ENCODE data around the gene RGS6. TPM values are rescaled to one million over a fixed set of nuclear protein-coding genes. Genes with fewer than 3 reads are reported as not detected.
A peak's percentile ranks its signal among the peaks of the same experiment; 100 is the strongest.

RGS6 gene
- total and polyA plus RNA-seq, 5 donors from 2014 or later = 0.13 to 1.5 (median 0.69) TPM

GRCh38 chr14:72045885-72046284 is 113.7 kb downstream of the RGS6 start:
- Histone ChIP-seq H3K4me3 (ENCODE audit: low read depth, low read length) (no peak overlapping the region), H3K27me3 (ENCODE audit: control insufficient read depth, insufficient read depth, low read length) (peaks cover 9% of the 10 kb centered on the region), H3K36me3 (ENCODE audit: control insufficient read depth, insufficient read depth, low read length) (no peaks in the 10 kb centered on the region), H3K9me3 (ENCODE audit: control insufficient read depth in 2 of 2, low read length in 2 of 2) (peaks cover 6 to 7% of the 10 kb centered on the region in 2 experiments), H3K4me1 (ENCODE audit: control insufficient read depth, insufficient read depth, low read length, poor library complexity, severe bottlenecking) (peaks cover 3% of the 10 kb centered on the region), H3K27ac (ENCODE audit: insufficient read depth, low read length, poor library complexity, severe bottlenecking) (no peak overlapping the region)
- ATAC-seq (ENCODE audit: low read depth in 2 of 2) = no peak
- no peak for DNase-seq
- H3K27ac Mint-ChIP-seq = no peak overlapping the region
- H3K27me3 Mint-ChIP-seq = peaks cover 16% of the 10 kb centered on the region
- H3K4me1 Mint-ChIP-seq = peaks cover 0 to 7% (median 2%) of the 10 kb centered on the region in 4 donors
- H3K36me3 Mint-ChIP-seq = no peaks in the 10 kb centered on the region
- no peak overlapping the region for H3K4me3 Mint-ChIP-seq
- H3K9me3 Mint-ChIP-seq = peaks cover 0 to 10% (median 4%) of the 10 kb centered on the region in 7 donors

DNA sequence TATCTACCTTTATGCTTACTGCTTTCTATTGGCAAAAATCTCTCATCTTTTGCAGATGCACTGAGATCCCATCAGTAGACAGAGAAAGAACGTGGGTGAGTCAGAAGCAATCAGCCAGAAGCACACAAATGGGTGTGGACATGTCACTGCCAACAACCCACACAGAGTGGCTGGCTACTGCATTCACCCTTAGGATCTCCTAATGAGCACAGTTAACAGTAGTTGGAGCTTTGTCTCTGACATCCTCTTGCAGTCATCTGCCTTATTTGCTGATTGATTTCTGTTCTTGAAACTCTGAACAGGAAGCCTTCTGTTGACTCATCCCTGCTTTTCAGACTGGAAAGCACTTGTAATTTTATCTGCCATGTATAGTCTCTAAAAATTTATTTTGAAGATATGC is 117.2 kb downstream of the RGS6 start:
- Mint-ChIP-seq H3K4me1 (peaks cover 0 to 7% (median 5%) of the 10 kb centered on the region in 4 donors), H3K27me3 (peaks cover 2% of the 10 kb centered on the region)
- ATAC-seq (ENCODE audit: low read depth in 2 of 2) = no peak

DNA sequence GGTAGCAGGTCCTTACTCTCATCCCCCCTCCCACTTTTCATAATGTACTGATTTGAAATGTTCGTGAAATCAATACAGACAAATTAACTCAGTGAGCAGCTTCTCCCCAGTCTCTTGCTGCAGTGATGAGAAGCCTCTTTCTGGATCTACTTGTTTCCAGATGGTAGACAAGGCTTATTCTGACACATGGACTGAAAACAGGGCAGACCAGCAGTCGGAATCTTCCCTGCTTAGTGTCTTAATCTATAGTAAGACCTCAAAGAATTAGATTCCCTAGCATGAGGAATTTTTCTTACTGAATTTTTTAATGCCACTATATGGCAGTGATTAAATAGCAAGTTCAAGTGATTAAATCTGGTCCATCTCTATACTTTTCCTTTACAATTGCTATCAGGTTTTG is 120.1 kb downstream of the RGS6 start:
- H3K27ac Mint-ChIP-seq = no peak overlapping the region
- peaks cover 3% of the 10 kb centered on the region for H3K4me1 ChIP-seq (ENCODE audit: control insufficient read depth, insufficient read depth, low read length, poor library complexity, severe bottlenecking)

More for the DNA sequence above, 117.2 kb downstream of the RGS6 start:
- peak in 1 of 3 donors; percentile 30 for DNase-seq
- H3K36me3 Mint-ChIP-seq = no peaks in the 10 kb centered on the region
- H3K4me3 Mint-ChIP-seq = no peak overlapping the region
- H3K4me1 ChIP-seq (ENCODE audit: control insufficient read depth, insufficient read depth, low read length, poor library complexity, severe bottlenecking) = peaks cover 3% of the 10 kb centered on the region
- H3K27ac ChIP-seq (ENCODE audit: insufficient read depth, low read length, poor library complexity, severe bottlenecking) = no peak overlapping the region
- no peaks in the 10 kb centered on the region for H3K9me3 ChIP-seq (ENCODE audit: control insufficient read depth in 2 of 2, low read length in 2 of 2)
- H3K36me3 ChIP-seq (ENCODE audit: control insufficient read depth, insufficient read depth, low read length) = no peaks in the 10 kb centered on the region
- peaks cover 0 to 3% (median 0%) of the 10 kb centered on the region in 7 donors for H3K9me3 Mint-ChIP-seq
- H3K4me3 ChIP-seq (ENCODE audit: low read depth, low read length) = no peak overlapping the region
- no peaks in the 10 kb centered on the region for H3K27me3 ChIP-seq (ENCODE audit: control insufficient read depth, insufficient read depth, low read length)
- peak overlapping the region in 1 of 3 donors; percentile 68 for H3K27ac Mint-ChIP-seq

DNA sequence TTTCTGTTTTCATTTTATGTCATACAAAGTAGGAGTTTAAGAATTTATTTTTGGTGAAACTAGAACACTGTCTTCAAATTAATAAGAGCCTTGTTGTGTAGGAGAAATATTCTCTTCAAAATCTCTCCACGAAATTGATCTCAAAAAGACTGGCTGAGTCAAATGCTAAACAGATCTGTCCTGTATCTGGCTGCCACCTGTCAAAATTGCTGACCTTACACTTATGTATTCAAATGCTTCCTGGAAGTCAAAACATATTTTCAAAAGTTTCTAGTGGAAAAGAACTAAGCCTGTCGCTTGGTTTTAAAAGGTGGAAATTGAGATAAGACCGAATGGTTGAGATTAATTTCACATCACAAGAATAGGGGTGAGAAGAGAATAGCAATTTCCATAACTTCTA is 121.4 kb downstream of the RGS6 start:
- Mint-ChIP-seq H3K27ac (no peak overlapping the region), H3K9me3 (no peaks in the 10 kb centered on the region), H3K36me3 (no peaks in the 10 kb centered on the region), H3K4me3 (no peak overlapping the region), H3K4me1 (peaks cover 0 to 12% (median 11%) of the 10 kb centered on the region in 4 donors), H3K27me3 (no peaks in the 10 kb centered on the region)
- ATAC-seq (ENCODE audit: low read depth in 2 of 2) (no peak), DNase-seq (no peak)
- H3K4me3 ChIP-seq (ENCODE audit: low read depth, low read length) = no peak overlapping the region
- no peaks in the 10 kb centered on the region for H3K36me3 ChIP-seq (ENCODE audit: control insufficient read depth, insufficient read depth, low read length)
- H3K9me3 ChIP-seq (ENCODE audit: control insufficient read depth in 2 of 2, low read length in 2 of 2) = no peaks in the 10 kb centered on the region
- H3K27ac ChIP-seq (ENCODE audit: insufficient read depth, low read length, poor library complexity, severe bottlenecking) = no peak overlapping the region
- H3K27me3 ChIP-seq (ENCODE audit: control insufficient read depth, insufficient read depth, low read length) = no peaks in the 10 kb centered on the region
- H3K4me1 ChIP-seq (ENCODE audit: control insufficient read depth, insufficient read depth, low read length, poor library complexity, severe bottlenecking) = peaks cover 3% of the 10 kb centered on the region

More for the DNA sequence above, 120.1 kb downstream of the RGS6 start:
- Histone ChIP-seq H3K36me3 (ENCODE audit: control insufficient read depth, insufficient read depth, low read length) (no peaks in the 10 kb centered on the region), H3K9me3 (ENCODE audit: control insufficient read depth in 2 of 2, low read length in 2 of 2) (no peaks in the 10 kb centered on the region), H3K27me3 (ENCODE audit: control insufficient read depth, insufficient read depth, low read length) (no peaks in the 10 kb centered on the region), H3K27ac (ENCODE audit: insufficient read depth, low read length, poor library complexity, severe bottlenecking) (no peak overlapping the region), H3K4me3 (ENCODE audit: low read depth, low read length) (no peak overlapping the region)
- Mint-ChIP-seq H3K4me3 (no peak overlapping the region), H3K9me3 (no peaks in the 10 kb centered on the region), H3K27me3 (no peaks in the 10 kb centered on the region), H3K36me3 (no peaks in the 10 kb centered on the region), H3K4me1 (peaks cover 0 to 12% (median 11%) of the 10 kb centered on the region in 4 donors)
- ATAC-seq (ENCODE audit: low read depth in 2 of 2) = no peak
- no peak for DNase-seq

GRCh38 chr14:72054911-72055310 is 122.7 kb downstream of the RGS6 start:
- peak overlapping the region in 1 of 4 donors; percentile 17 for H3K4me3 Mint-ChIP-seq
- H3K9me3 Mint-ChIP-seq = no peaks in the 10 kb centered on the region
- Histone ChIP-seq H3K4me1 (ENCODE audit: control insufficient read depth, insufficient read depth, low read length, poor library complexity, severe bottlenecking) (no peaks in the 10 kb centered on the region), H3K27me3 (ENCODE audit: control insufficient read depth, insufficient read depth, low read length) (no peaks in the 10 kb centered on the region), H3K36me3 (ENCODE audit: control insufficient read depth, insufficient read depth, low read length) (no peaks in the 10 kb centered on the region), H3K9me3 (ENCODE audit: control insufficient read depth in 2 of 2, low read length in 2 of 2) (no peaks in the 10 kb centered on the region), H3K27ac (ENCODE audit: insufficient read depth, low read length, poor library complexity, severe bottlenecking) (no peak overlapping the region), H3K4me3 (ENCODE audit: low read depth, low read length) (no peak overlapping the region)
- H3K27me3 Mint-ChIP-seq = no peaks in the 10 kb centered on the region
- H3K27ac Mint-ChIP-seq = peak overlapping the region in 2 of 3 donors; percentile 39 to 85
- H3K4me1 Mint-ChIP-seq = peaks cover 0 to 12% (median 5%) of the 10 kb centered on the region in 4 donors
- H3K36me3 Mint-ChIP-seq = no peaks in the 10 kb centered on the region
- ATAC-seq (ENCODE audit: low read depth in 2 of 2) = no peak
- DNase-seq = peak in 1 of 3 donors; percentile 8

GRCh38 chr14:72057701-72058285 is 125.6 kb downstream of the RGS6 start:
- no peaks in the 10 kb centered on the region for H3K27me3 ChIP-seq (ENCODE audit: control insufficient read depth, insufficient read depth, low read length)
- H3K36me3 ChIP-seq (ENCODE audit: control insufficient read depth, insufficient read depth, low read length) = no peaks in the 10 kb centered on the region
- DNase-seq = no peak
- no peak overlapping the region for H3K4me3 Mint-ChIP-seq
- peaks cover 0 to 3% (median 0%) of the 10 kb centered on the region in 7 donors for H3K9me3 Mint-ChIP-seq
- no peak overlapping the region for H3K27ac ChIP-seq (ENCODE audit: insufficient read depth, low read length, poor library complexity, severe bottlenecking)
- peaks cover 0 to 13% (median 5%) of the 10 kb centered on the region in 4 donors for H3K4me1 Mint-ChIP-seq
- no peak overlapping the region for H3K27ac Mint-ChIP-seq
- H3K4me1 ChIP-seq (ENCODE audit: control insufficient read depth, insufficient read depth, low read length, poor library complexity, severe bottlenecking) = no peaks in the 10 kb centered on the region
- peaks cover 6% of the 10 kb centered on the region for H3K27me3 Mint-ChIP-seq
- no peak overlapping the region for H3K4me3 ChIP-seq (ENCODE audit: low read depth, low read length)
- H3K9me3 ChIP-seq (ENCODE audit: control insufficient read depth in 2 of 2, low read length in 2 of 2) = no peaks in the 10 kb centered on the region
- no peak for ATAC-seq (ENCODE audit: low read depth in 2 of 2)
- no peaks in the 10 kb centered on the region for H3K36me3 Mint-ChIP-seq

GRCh38 chr14:72060460-72060859 is 128.2 kb downstream of the RGS6 start:
- Histone ChIP-seq H3K4me3 (ENCODE audit: low read depth, low read length) (no peak overlapping the region), H3K27ac (ENCODE audit: insufficient read depth, low read length, poor library complexity, severe bottlenecking) (no peak overlapping the region), H3K27me3 (ENCODE audit: control insufficient read depth, insufficient read depth, low read length) (no peaks in the 10 kb centered on the region), H3K9me3 (ENCODE audit: control insufficient read depth in 2 of 2, low read length in 2 of 2) (no peaks in the 10 kb centered on the region), H3K4me1 (ENCODE audit: control insufficient read depth, insufficient read depth, low read length, poor library complexity, severe bottlenecking) (no peaks in the 10 kb centered on the region), H3K36me3 (ENCODE audit: control insufficient read depth, insufficient read depth, low read length) (no peaks in the 10 kb centered on the region)
- Mint-ChIP-seq H3K4me3 (no peak overlapping the region), H3K36me3 (no peaks in the 10 kb centered on the region), H3K9me3 (peaks cover 0 to 3% (median 0%) of the 10 kb centered on the region in 7 donors), H3K27ac (no peak overlapping the region), H3K27me3 (peaks cover 6% of the 10 kb centered on the region), H3K4me1 (peaks cover 0 to 14% (median 4%) of the 10 kb centered on the region in 4 donors)
- no peak for DNase-seq
- ATAC-seq (ENCODE audit: low read depth in 2 of 2) = no peak

DNA sequence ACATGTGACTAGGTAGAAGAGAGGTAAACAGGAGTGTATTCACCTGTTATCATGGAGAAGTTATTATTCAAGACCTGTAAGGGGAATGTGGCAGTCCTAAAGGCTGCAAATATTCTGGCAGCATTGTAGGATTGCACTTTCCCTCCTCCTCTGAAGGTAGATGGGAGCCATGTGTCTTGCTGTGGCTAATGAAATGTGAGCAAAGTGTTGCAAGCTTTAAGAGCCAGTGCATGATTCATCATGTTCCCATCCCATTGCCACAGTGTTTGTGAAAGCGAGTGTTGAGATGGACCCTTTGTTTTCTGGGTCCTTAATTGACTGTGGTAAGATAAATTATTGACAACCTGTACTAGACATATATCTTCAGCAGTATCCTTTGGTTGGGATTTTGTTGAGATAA is 128.7 kb downstream of the RGS6 start:
- Mint-ChIP-seq H3K27me3 (peaks cover 6% of the 10 kb centered on the region), H3K4me1 (peaks cover 0 to 14% (median 4%) of the 10 kb centered on the region in 4 donors), H3K4me3 (no peak overlapping the region), H3K36me3 (no peaks in the 10 kb centered on the region), H3K9me3 (peaks cover 0 to 3% (median 0%) of the 10 kb centered on the region in 7 donors), H3K27ac (no peak overlapping the region)
- H3K4me3 ChIP-seq (ENCODE audit: low read depth, low read length) = no peak overlapping the region
- H3K27ac ChIP-seq (ENCODE audit: insufficient read depth, low read length, poor library complexity, severe bottlenecking) = no peak overlapping the region
- DNase-seq (no peak), ATAC-seq (ENCODE audit: low read depth in 2 of 2) (no peak)
- no peaks in the 10 kb centered on the region for H3K4me1 ChIP-seq (ENCODE audit: control insufficient read depth, insufficient read depth, low read length, poor library complexity, severe bottlenecking)
- H3K9me3 ChIP-seq (ENCODE audit: control insufficient read depth in 2 of 2, low read length in 2 of 2) = no peaks in the 10 kb centered on the region
- H3K36me3 ChIP-seq (ENCODE audit: control insufficient read depth, insufficient read depth, low read length) = no peaks in the 10 kb centered on the region
- H3K27me3 ChIP-seq (ENCODE audit: control insufficient read depth, insufficient read depth, low read length) = no peaks in the 10 kb centered on the region
